Measurements from ENCODE around the gene CAMTA2.

- no peak for TF ChIP-seq POLR2A (IDR thresholded peaks at IDR 0.05)
- TF ChIP-seq, protein P1, sequence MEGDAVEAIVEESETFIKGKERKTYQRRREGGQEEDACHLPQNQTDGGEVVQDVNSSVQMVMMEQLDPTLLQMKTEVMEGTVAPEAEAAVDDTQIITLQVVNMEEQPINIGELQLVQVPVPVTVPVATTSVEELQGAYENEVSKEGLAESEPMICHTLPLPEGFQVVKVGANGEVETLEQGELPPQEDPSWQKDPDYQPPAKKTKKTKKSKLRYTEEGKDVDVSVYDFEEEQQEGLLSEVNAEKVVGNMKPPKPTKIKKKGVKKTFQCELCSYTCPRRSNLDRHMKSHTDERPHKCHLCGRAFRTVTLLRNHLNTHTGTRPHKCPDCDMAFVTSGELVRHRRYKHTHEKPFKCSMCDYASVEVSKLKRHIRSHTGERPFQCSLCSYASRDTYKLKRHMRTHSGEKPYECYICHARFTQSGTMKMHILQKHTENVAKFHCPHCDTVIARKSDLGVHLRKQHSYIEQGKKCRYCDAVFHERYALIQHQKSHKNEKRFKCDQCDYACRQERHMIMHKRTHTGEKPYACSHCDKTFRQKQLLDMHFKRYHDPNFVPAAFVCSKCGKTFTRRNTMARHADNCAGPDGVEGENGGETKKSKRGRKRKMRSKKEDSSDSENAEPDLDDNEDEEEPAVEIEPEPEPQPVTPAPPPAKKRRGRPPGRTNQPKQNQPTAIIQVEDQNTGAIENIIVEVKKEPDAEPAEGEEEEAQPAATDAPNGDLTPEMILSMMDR (IDR thresholded peaks at IDR 0.05), result no peak
These were observed 37.3 kb downstream of the CAMTA2 start for GRCh38 chr17:4950075-4950745.

All from sigmoid colon (tissue), 3 donors.